HG02623 (cell line): ENCODE results near the gene SBK3.
"Not testable (repeated sequence)": the region's sequence is repeated elsewhere in the genome, so short reads cannot be mapped to it uniquely, and the experiment has no call there.

ENCODE experiments used
- ATAC-seq: cut with Tn5 transposase; IDR thresholded peaks from one replicate; pipeline ENCODE4 v1.9.1; 2021; ENCODE audit warnings: moderate library complexity; ENCODE audit not compliant: unreplicated experiment

SBK3 gene

GRCh38 chr19:55519451-55520311, 25.7 kb downstream of the SBK3 start:
- ATAC-seq, result no peak

- ATAC-seq, result peak; percentile 96
These were observed 28.3 kb downstream of the SBK3 start for GRCh38 chr19:55516878-55517620.

GRCh38 chr19:55508120-55508519, 37.2 kb downstream of the SBK3 start:
- ATAC-seq, result no peak

- no peak for ATAC-seq
These were observed 40.4 kb downstream of the SBK3 start for GRCh38 chr19:55504981-55505380.

GRCh38 chr19:55504252-55504603, 41.1 kb downstream of the SBK3 start:
- ATAC-seq, result no peak

GRCh38 chr19:55503502-55504251, 41.7 kb downstream of the SBK3 start:
- peak; percentile 88 for ATAC-seq

GRCh38 chr19:55503157-55503501, 42.2 kb downstream of the SBK3 start:
- no peak for ATAC-seq

- ATAC-seq, result no peak
These were observed 43.0 kb downstream of the SBK3 start for GRCh38 chr19:55502197-55502952.

- no peak for ATAC-seq
These were observed 44.9 kb downstream of the SBK3 start for GRCh38 chr19:55500368-55500952.

- no peak for ATAC-seq
These were observed 47.0 kb downstream of the SBK3 start for GRCh38 chr19:55498246-55498840.

- ATAC-seq, result no peak
These were observed 47.6 kb downstream of the SBK3 start for GRCh38 chr19:55497763-55498162.

GRCh38 chr19:55496820-55497219, 48.5 kb downstream of the SBK3 start:
- ATAC-seq, result not testable (repeated sequence)

- no peak for ATAC-seq
These were observed 49.5 kb downstream of the SBK3 start for GRCh38 chr19:55495646-55496349.

- ATAC-seq, result no peak
These were observed 51.1 kb downstream of the SBK3 start for GRCh38 chr19:55494172-55494761.

- ATAC-seq, result no peak
These were observed 51.6 kb downstream of the SBK3 start for GRCh38 chr19:55493645-55494171.

- ATAC-seq, result no peak
These were observed 52.2 kb downstream of the SBK3 start for GRCh38 chr19:55493052-55493644.

- ATAC-seq, result no peak
These were observed 52.9 kb downstream of the SBK3 start for GRCh38 chr19:55492362-55492944.
